A673 (cell line): ENCODE results near the gene CELF4. TPM values are rescaled to one million over a fixed set of nuclear protein-coding genes. Genes with fewer than 3 reads are reported as not detected.

Experiments used
- BruUV-seq: library from RNA; stranded (reverse); fragments of 400-500 nt; replicated peaks from 2 replicates; lab custom pipeline; 2021; lab: Mats Ljungman, UMichigan
- CTCF ChIA-PET: fragments of 300-600 bp; sonication (Branson Sonifier 250); formaldehyde crosslinking; loops from one replicate; lab custom pipeline; 2022; ENCODE audit warnings: antibody characterized with exemption; lab: Charles Lee
- POLR2A ChIA-PET: fragments of 300-600 bp; sonication (Branson Sonifier 250); formaldehyde crosslinking; loops from one replicate; lab custom pipeline; 2022; ENCODE audit warnings: antibody characterized with exemption; ENCODE audit not compliant: low non-redundant PET; lab: Charles Lee
- DNase-seq: peaks from one replicate; pipeline ENCODE4 v3.0.0-alpha.2; 2015; ENCODE audit warnings: low spot score
- H3K27ac ChIP-seq: fragments of 200-600 bp; sonication (generic); 2 replicates; pipeline ENCODE4 v1.5.1; 2016; ENCODE audit warnings: mixed run types, low read depth, mild to moderate bottlenecking, mixed read lengths, antibody characterized with exemption, low read length; ENCODE audit not compliant: poor library complexity, severe bottlenecking
- H3K27me3 ChIP-seq: fragments of 200-600 bp; sonication (generic); replicated peaks from 2 replicates; pipeline ENCODE4 v1.6.1; 2017; ENCODE audit warnings: mixed run types, low read depth, mild to moderate bottlenecking, mixed read lengths, antibody characterized with exemption, low read length; ENCODE audit not compliant: insufficient read depth, poor library complexity
- H3K36me3 ChIP-seq: fragments of 200-600 bp; sonication (generic); 2 replicates; pipeline ENCODE4 v1.6.1; 2016; ENCODE audit warnings: mixed run types, mild to moderate bottlenecking, mixed read lengths, antibody characterized with exemption, low read length; ENCODE audit not compliant: insufficient read depth, poor library complexity, severe bottlenecking
- H3K4me1 ChIP-seq: fragments of 200-600 bp; sonication (generic); 2 replicates; pipeline ENCODE4 v1.6.1; 2017; ENCODE audit warnings: mixed run types, mild to moderate bottlenecking, mixed read lengths, antibody characterized with exemption, low read length; ENCODE audit not compliant: insufficient read depth, poor library complexity, severe bottlenecking
- H3K4me3 ChIP-seq: fragments of 200-600 bp; sonication (generic); 2 replicates; pipeline ENCODE4 v1.5.1; 2016; ENCODE audit warnings: low read depth, mixed run types, mild to moderate bottlenecking, mixed read lengths, low read length; ENCODE audit not compliant: poor library complexity, severe bottlenecking
- H3K9me3 ChIP-seq: fragments of 200-600 bp; sonication (generic); 2 replicates; pipeline ENCODE4 v1.6.1; 2016; ENCODE audit warnings: mixed run types, low read depth, mild to moderate bottlenecking, mixed read lengths, antibody characterized with exemption, low read length; ENCODE audit not compliant: poor library complexity, severe bottlenecking
- CTCF ChIP-seq: fragments of 300-800, 200-600 bp; sonication (generic); conservative IDR thresholded peaks from 2 replicates; pipeline ENCODE4 v1.5.1; 2017; ENCODE audit warnings: low read depth, mild to moderate bottlenecking, antibody characterized with exemption, low read length, moderate library complexity, mixed read lengths
- EZH2 ChIP-seq: fragments of 200-600 bp; sonication (generic); IDR thresholded peaks from 2 replicates; pipeline ENCODE4 v1.6.1; 2017; ENCODE audit warnings: borderline replicate concordance, low read depth, mild to moderate bottlenecking, mixed read lengths, antibody characterized with exemption, low read length; ENCODE audit not compliant: poor library complexity, severe bottlenecking
- intact Hi-C: fragments of 100-400 bp; cut with micrococcal nuclease; formaldehyde crosslinking; loops from one replicate; pipeline ENCODE4 v1.10.0; 2022; ENCODE audit not compliant: unreplicated experiment
- total RNA-seq: library from RNA; stranded (reverse); gene quantifications from 2 replicates; pipeline ENCODE4 v1.2.3, GENCODE V29; 2021

CELF4 gene
- total RNA-seq, 1 experiment from 2014 or later: not detected

- no peaks in the 10 kb centered on the region for H3K4me1 ChIP-seq
- no TSS peak for BruUV-seq
- H3K27me3 ChIP-seq: peaks cover 97% of the 10 kb centered on the region
- no peak for DNase-seq
- POLR2A ChIA-PET: no interaction called here
- no peaks in the 10 kb centered on the region for H3K9me3 ChIP-seq
- H3K4me3 ChIP-seq: no peak overlapping the region
- H3K27ac ChIP-seq: no peak overlapping the region
- CTCF ChIA-PET: no interaction called here
- H3K36me3 ChIP-seq: no peaks in the 10 kb centered on the region
- TF ChIP-seq CTCF: no peak
- no peak for TF ChIP-seq EZH2
- intact Hi-C loops: no loop called here
Measured at GRCh38 chr18:37540424-37541138, 25.0 kb downstream of the CELF4 start.

GRCh38 chr18:37539236-37539635, 26.4 kb downstream of the CELF4 start:
- Histone ChIP-seq H3K4me1 (no peaks in the 10 kb centered on the region), H3K27me3 (peaks cover 100% of the 10 kb centered on the region), H3K36me3 (no peaks in the 10 kb centered on the region), H3K27ac (no peak overlapping the region), H3K9me3 (no peaks in the 10 kb centered on the region), H3K4me3 (no peak overlapping the region)
- POLR2A ChIA-PET: no interaction called here
- intact Hi-C loops: loop anchor here (5.0 to 10.0 kb wide), 4 partner anchors 94 to 597 kb away; no protein-coding TSS in a partner anchor
- CTCF ChIA-PET: no interaction called here
- TF ChIP-seq CTCF: no peak
- TF ChIP-seq EZH2: no peak
- BruUV-seq: no TSS peak
- no peak for DNase-seq

- intact Hi-C loops: loop anchor here (5.0 to 10.0 kb wide), 4 partner anchors 94 to 596 kb away; no protein-coding TSS in a partner anchor
- Histone ChIP-seq H3K4me3 (no peak overlapping the region), H3K27ac (no peak overlapping the region), H3K9me3 (no peaks in the 10 kb centered on the region), H3K4me1 (no peaks in the 10 kb centered on the region), H3K36me3 (no peaks in the 10 kb centered on the region), H3K27me3 (peaks cover 100% of the 10 kb centered on the region)
- ChIA-PET CTCF (no interaction called here), POLR2A (no interaction called here)
- TF ChIP-seq CTCF (no peak), EZH2 (no peak)
- no TSS peak for BruUV-seq
- DNase-seq: no peak
Measured at GRCh38 chr18:37538526-37539205, 26.9 kb downstream of the CELF4 start.
